Measurements from ENCODE around the gene SFT2D3.

The SFT2D3 gene

GRCh38 chr2:127721978-127722355 lies 20.7 kb downstream of the SFT2D3 start:
- Histone ChIP-seq H3K9me3 (ENCODE audit: control insufficient read depth, insufficient read depth, low read length) (no peaks in the 10 kb centered on the region), H3K9me2 (replicated peaks; ENCODE audit: control insufficient read depth, low read length) (no peaks in the 10 kb centered on the region), H3K4me3 (ENCODE audit: low read length) (no peak overlapping the region), H3F3A (ENCODE audit: control insufficient read depth, insufficient read depth) (peaks cover 4% of the 10 kb centered on the region; the same call in 1 of the 2 replicates), H3K27me3 (ENCODE audit: control insufficient read depth, low read length) (no peaks in the 10 kb centered on the region), H3K27ac (ENCODE audit: low read depth, low read length) (no peak overlapping the region), H3K4me2 (ENCODE audit: low read length) (no peak overlapping the region), H3K36me3 (ENCODE audit: control insufficient read depth, low read length) (peaks cover 87% of the 10 kb centered on the region), H3K4me1 (ENCODE audit: control insufficient read depth, low read length) (no peaks in the 10 kb centered on the region), H3K79me2 (ENCODE audit: control insufficient read depth, low read length) (no peaks in the 10 kb centered on the region), H4K20me1 (ENCODE audit: control insufficient read depth, insufficient read depth, low read depth, low read length) (no peaks in the 10 kb centered on the region)
- TF ChIP-seq CTCF (IDR thresholded peaks at IDR 0.05; ENCODE audit: low read depth, low read length, poor library complexity, severe bottlenecking) (no peak), EZH2phosphoT487 (IDR thresholded peaks at IDR 0.05; ENCODE audit: borderline replicate concordance, low read length) (no peak)

- Histone ChIP-seq H3K27me3 (ENCODE audit: control insufficient read depth, low read length) (no peaks in the 10 kb centered on the region), H3K9me3 (ENCODE audit: control insufficient read depth, insufficient read depth, low read length) (no peaks in the 10 kb centered on the region), H4K20me1 (ENCODE audit: control insufficient read depth, insufficient read depth, low read depth, low read length) (no peaks in the 10 kb centered on the region), H3K36me3 (ENCODE audit: control insufficient read depth, low read length) (peaks cover 87% of the 10 kb centered on the region), H3K4me2 (ENCODE audit: low read length) (no peak overlapping the region), H3F3A (ENCODE audit: control insufficient read depth, insufficient read depth) (peaks cover 3% of the 10 kb centered on the region; the same call in 1 of the 2 replicates), H3K4me1 (ENCODE audit: control insufficient read depth, low read length) (no peaks in the 10 kb centered on the region), H3K27ac (ENCODE audit: low read depth, low read length) (no peak overlapping the region), H3K4me3 (ENCODE audit: low read length) (no peak overlapping the region), H3K9me2 (replicated peaks; ENCODE audit: control insufficient read depth, low read length) (no peaks in the 10 kb centered on the region), H3K79me2 (ENCODE audit: control insufficient read depth, low read length) (no peaks in the 10 kb centered on the region)
- no peak for TF ChIP-seq EZH2phosphoT487 (IDR thresholded peaks at IDR 0.05; ENCODE audit: borderline replicate concordance, low read length)
- no peak for TF ChIP-seq CTCF (IDR thresholded peaks at IDR 0.05; ENCODE audit: low read depth, low read length, poor library complexity, severe bottlenecking)
These were observed 21.5 kb downstream of the SFT2D3 start for GRCh38 chr2:127722807-127723206.

- H3K27ac ChIP-seq (ENCODE audit: low read depth, low read length) = no peak overlapping the region
- no peak for TF ChIP-seq CTCF (IDR thresholded peaks at IDR 0.05; ENCODE audit: low read depth, low read length, poor library complexity, severe bottlenecking)
- TF ChIP-seq EZH2phosphoT487 (IDR thresholded peaks at IDR 0.05; ENCODE audit: borderline replicate concordance, low read length) = no peak
- no peaks in the 10 kb centered on the region for H3K9me2 ChIP-seq (replicated peaks; ENCODE audit: control insufficient read depth, low read length)
- H3K9me3 ChIP-seq (ENCODE audit: control insufficient read depth, insufficient read depth, low read length) = no peaks in the 10 kb centered on the region
- H3F3A ChIP-seq (ENCODE audit: control insufficient read depth, insufficient read depth) = peaks cover 8% of the 10 kb centered on the region; the same call in 1 of the 2 replicates
- no peak overlapping the region for H3K4me2 ChIP-seq (ENCODE audit: low read length)
- H3K36me3 ChIP-seq (ENCODE audit: control insufficient read depth, low read length) = peaks cover 61% of the 10 kb centered on the region
- H3K4me3 ChIP-seq (ENCODE audit: low read length) = no peak overlapping the region
- H3K4me1 ChIP-seq (ENCODE audit: control insufficient read depth, low read length) = no peaks in the 10 kb centered on the region
- H3K27me3 ChIP-seq (ENCODE audit: control insufficient read depth, low read length) = no peaks in the 10 kb centered on the region
- no peaks in the 10 kb centered on the region for H4K20me1 ChIP-seq (ENCODE audit: control insufficient read depth, insufficient read depth, low read depth, low read length)
- no peaks in the 10 kb centered on the region for H3K79me2 ChIP-seq (ENCODE audit: control insufficient read depth, low read length)
These were observed 25.0 kb downstream of the SFT2D3 start for GRCh38 chr2:127726158-127726880.
